Neural cell (in vitro differentiated cells): ENCODE results near the gene IFIT3.

Experiments used
- CTCF ChIP-seq: fragments of 450-650 bp; IDR thresholded peaks from 2 replicates; pipeline ENCODE4 v1.5.1; 2014; ENCODE audit warnings: antibody characterized with exemption, mild to moderate bottlenecking, moderate library complexity; ENCODE audit not compliant: poor library complexity, severe bottlenecking
- EZH2 ChIP-seq: fragments of 200-600, 300-800 bp; shearing (Covaris generic), sonication (generic); IDR thresholded peaks from 2 replicates; pipeline ENCODE4 v1.6.1; 2014; ENCODE audit warnings: antibody characterized with exemption, low read length, borderline replicate concordance, mild to moderate bottlenecking; ENCODE audit not compliant: insufficient read depth, poor library complexity, severe bottlenecking
- MXI1 ChIP-seq: fragments of 450-650 bp; conservative IDR thresholded peaks from 2 replicates; pipeline ENCODE4 v1.6.1; 2014; ENCODE audit warnings: antibody characterized with exemption, mild to moderate bottlenecking; ENCODE audit not compliant: poor library complexity, severe bottlenecking
- POLR2AphosphoS5 ChIP-seq: IDR thresholded peaks from 2 replicates; pipeline ENCODE4 v1.6.1; 2012
- RAD21 ChIP-seq: fragments of 450-650 bp; conservative IDR thresholded peaks from 2 replicates; pipeline ENCODE4 v1.6.1; 2014; ENCODE audit warnings: antibody characterized with exemption, mild to moderate bottlenecking, moderate library complexity

DNA sequence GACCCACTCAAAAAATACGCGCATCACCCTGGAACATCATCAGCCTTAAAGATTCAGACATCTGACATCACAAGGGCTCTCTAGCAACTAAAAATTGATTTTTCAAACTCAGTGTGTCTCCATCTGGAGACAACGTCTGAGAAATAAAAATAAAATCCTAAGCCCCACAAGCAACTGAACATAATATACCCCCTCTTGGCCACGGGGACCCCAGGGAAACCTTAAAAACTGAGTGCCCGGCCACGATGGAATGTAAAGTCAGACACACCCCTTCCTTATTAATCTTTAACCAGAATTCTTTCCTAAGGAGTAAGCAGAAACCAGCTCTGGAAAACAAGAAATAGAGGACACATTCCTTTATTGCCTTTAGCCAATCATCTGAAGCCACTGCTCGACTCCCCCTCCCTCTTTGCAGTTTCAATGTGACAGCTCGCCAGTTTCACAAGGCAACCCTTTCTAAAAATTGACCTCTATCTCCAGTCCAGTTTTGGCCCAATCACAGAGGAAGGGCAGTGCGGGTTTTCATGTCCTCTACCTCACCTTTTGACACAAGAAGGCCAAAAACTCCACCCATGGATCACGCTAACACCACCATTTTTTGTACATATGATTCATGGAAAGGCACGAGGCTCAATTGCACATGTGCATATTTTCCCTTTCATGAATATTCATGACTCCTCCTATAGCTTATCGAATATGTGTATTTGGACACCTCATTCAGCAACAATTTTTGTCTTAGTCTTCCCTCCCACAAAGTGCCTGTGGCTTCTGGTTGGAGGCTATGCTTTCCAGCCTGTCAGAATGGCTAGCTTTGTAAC, 24.2 kb downstream of the IFIT3 start:
- no peak for TF ChIP-seq POLR2AphosphoS5
- TF ChIP-seq EZH2 = no peak
- TF ChIP-seq CTCF = no peak
- no peak for TF ChIP-seq MXI1
- TF ChIP-seq RAD21 = no peak
